GM23338 (cell line): Measurements from ENCODE around the gene ATP1A4. TPM values are rescaled to one million over a fixed set of nuclear protein-coding genes. Genes with fewer than 3 reads are reported as not detected.

Experiments used
- ATAC-seq: fragments of 200-7000 bp; cut with Tn5 transposase; 3 replicates; pipeline ENCODE4 v1.9.1; 2020
- DNase-seq: peaks from one replicate; pipeline ENCODE4 v3.0.0-alpha.2; 2015; ENCODE audit warnings: low spot score
- H2AFZ ChIP-seq: fragments of 200-600 bp; sonication (generic); 2 replicates; pipeline ENCODE4 v1.8.0; 2016; ENCODE audit warnings: antibody characterized with exemption, mild to moderate bottlenecking, moderate library complexity
- H3F3A ChIP-seq: fragments of 200-600 bp; sonication (generic); replicated peaks from 2 replicates; pipeline ENCODE4 v1.8.0; 2017; ENCODE audit warnings: antibody characterized with exemption, mixed run types, low read depth
- H3K27ac ChIP-seq: fragments of 200-600 bp; sonication (generic); 2 replicates; pipeline ENCODE4 v1.6.1; 2016; ENCODE audit warnings: low read depth
- H3K27me3 ChIP-seq: fragments of 200-600 bp; sonication (generic); 2 replicates; pipeline ENCODE4 v1.8.0; 2016; ENCODE audit warnings: mild to moderate bottlenecking, mixed run types, moderate library complexity; ENCODE audit not compliant: insufficient read depth
- H3K36me3 ChIP-seq: fragments of 200-600 bp; sonication (generic); 2 replicates; pipeline ENCODE4 v1.8.0; 2016; ENCODE audit warnings: mild to moderate bottlenecking; ENCODE audit not compliant: insufficient read depth
- H3K4me1 ChIP-seq: fragments of 200-600 bp; sonication (generic); 2 replicates; pipeline ENCODE4 v1.8.0; 2016; ENCODE audit warnings: mild to moderate bottlenecking, moderate library complexity; ENCODE audit not compliant: insufficient read depth
- H3K4me2 ChIP-seq: fragments of 200-600 bp; sonication (generic); 2 replicates; pipeline ENCODE4 v1.7.1; 2017; ENCODE audit warnings: mixed run types
- H3K4me3 ChIP-seq: fragments of 200-600 bp; sonication (generic); 2 replicates; pipeline ENCODE4 v1.6.1; 2016; ENCODE audit warnings: mixed run types
- H3K79me2 ChIP-seq: fragments of 200-600 bp; sonication (generic); replicated peaks from 2 replicates; pipeline ENCODE4 v1.8.0; 2017; ENCODE audit warnings: mild to moderate bottlenecking; ENCODE audit not compliant: insufficient read depth
- H3K9me2 ChIP-seq: fragments of 200-600 bp; sonication (generic); 2 replicates; pipeline ENCODE4 v1.8.0; 2017; ENCODE audit not compliant: insufficient read depth
- H4K20me1 ChIP-seq: fragments of 200-600 bp; sonication (generic); replicated peaks from 2 replicates; pipeline ENCODE4 v1.8.0; 2017; ENCODE audit warnings: mild to moderate bottlenecking; ENCODE audit not compliant: insufficient read depth
- H3K27ac Mint-ChIP-seq: 2 replicates; pipeline ENCODE4 v1.8.0; 2020; ENCODE audit warnings: inconsistent platforms, mild to moderate bottlenecking, moderate library complexity, mixed read lengths
- H3K27me3 Mint-ChIP-seq: 3 replicates; pipeline ENCODE4 v1.8.0; 2022; ENCODE audit warnings: low read depth, mild to moderate bottlenecking, moderate library complexity, mixed read lengths, inconsistent platforms; ENCODE audit not compliant: insufficient read depth, poor library complexity
- H3K36me3 Mint-ChIP-seq: 3 replicates; pipeline ENCODE4 v1.8.0; 2021; ENCODE audit warnings: low read depth, mild to moderate bottlenecking, inconsistent platforms, moderate library complexity, mixed read lengths
- H3K4me1 Mint-ChIP-seq: 3 replicates; pipeline ENCODE4 v1.8.0; 2020; ENCODE audit warnings: mild to moderate bottlenecking, inconsistent platforms, mixed read lengths
- H3K4me3 Mint-ChIP-seq: 3 replicates; pipeline ENCODE4 v1.8.0; 2021; ENCODE audit warnings: moderate library complexity, mild to moderate bottlenecking, inconsistent platforms, mixed read lengths
- H3K9me3 Mint-ChIP-seq: 3 replicates; pipeline ENCODE4 v1.8.0; 2020; ENCODE audit warnings: moderate library complexity, mild to moderate bottlenecking, inconsistent platforms, mixed read lengths
- CREB1 ChIP-seq: fragments of 250-450 bp; sonication (Bioruptor Pico); IDR thresholded peaks from 2 replicates; pipeline ENCODE4 v1.5.0; 2020; ENCODE audit warnings: low read depth, mild to moderate bottlenecking, moderate library complexity
- EZH2 ChIP-seq: fragments of 200-600 bp; sonication (generic); IDR thresholded peaks from one replicate; pipeline ENCODE4 v1.8.0; 2017; ENCODE audit warnings: antibody characterized with exemption, mild to moderate bottlenecking, low read depth; ENCODE audit not compliant: unreplicated experiment
- EZH2phosphoT487 ChIP-seq: fragments of 200-600 bp; sonication (generic); IDR thresholded peaks from one replicate; pipeline ENCODE4 v1.8.1; 2018; ENCODE audit warnings: antibody characterized with exemption; ENCODE audit not compliant: unreplicated experiment
- JUNB ChIP-seq: IDR thresholded peaks from one replicate; pipeline ENCODE4 v1.6.1; 2016; ENCODE audit warnings: antibody characterized with exemption; ENCODE audit not compliant: unreplicated experiment
- POLR2AphosphoS5 ChIP-seq: IDR thresholded peaks from 2 replicates; pipeline ENCODE4 v1.6.1; 2016; ENCODE audit warnings: antibody characterized with exemption, low read depth
- STAT1 ChIP-seq: IDR thresholded peaks from one replicate; pipeline ENCODE4 v1.6.1; 2016; ENCODE audit warnings: antibody characterized with exemption; ENCODE audit not compliant: unreplicated experiment
- ZNF114 ChIP-seq: fragments of 250-450 bp; sonication (Bioruptor Pico); IDR thresholded peaks from 2 replicates; pipeline ENCODE4 v1.5.0; 2020; ENCODE audit warnings: mild to moderate bottlenecking, moderate library complexity
- ZNF331 ChIP-seq: fragments of 250-450 bp; sonication (Bioruptor Pico); IDR thresholded peaks from 2 replicates; pipeline ENCODE4 v1.5.0; 2020; ENCODE audit warnings: low read depth, mild to moderate bottlenecking, moderate library complexity
- polyA plus RNA-seq: library from polyadenylated mRNA; unstranded; fragments of >200 nt; fragmentation: Nextera tagmentation; extraction: Ambion mirVana; gene quantifications from 2 replicates; pipeline ENCODE4 v1.2.1, GENCODE V29; 2016
- total RNA-seq: library from RNA; depleted of rRNA; stranded (reverse); fragments of >200 nt; shearing (Covaris generic); gene quantifications from 2 replicates; pipeline ENCODE4 v1.2.3, GENCODE V29; 2014
- TF ChIP-seq, protein P1 (sequence below): IDR thresholded peaks from one replicate; pipeline ENCODE4 v1.6.1; 2018; ENCODE audit warnings: antibody characterized with exemption; ENCODE audit not compliant: unreplicated experiment
- TF ChIP-seq, protein P2 (sequence below), 2 experiments: fragments of 200-600 bp in 1 of 2; sonication (generic) in 1 of 2; conservative IDR thresholded peaks; 2 replicates each; pipeline versions ENCODE4 v1.5.1 to v1.6.1; 2016 to 2017; ENCODE audit warnings: antibody characterized with exemption in 2 of 2, low read depth in 2 of 2, mild to moderate bottlenecking in 2 of 2, moderate library complexity in 1 of 2
- TF ChIP-seq, protein P3 (sequence below): IDR thresholded peaks from 2 replicates; pipeline ENCODE4 v1.6.1; 2016; ENCODE audit warnings: antibody characterized with exemption

The ATP1A4 gene
- total and polyA plus RNA-seq, 2 experiments from 2014 or later, result 0.27 to 0.63 TPM

DNA sequence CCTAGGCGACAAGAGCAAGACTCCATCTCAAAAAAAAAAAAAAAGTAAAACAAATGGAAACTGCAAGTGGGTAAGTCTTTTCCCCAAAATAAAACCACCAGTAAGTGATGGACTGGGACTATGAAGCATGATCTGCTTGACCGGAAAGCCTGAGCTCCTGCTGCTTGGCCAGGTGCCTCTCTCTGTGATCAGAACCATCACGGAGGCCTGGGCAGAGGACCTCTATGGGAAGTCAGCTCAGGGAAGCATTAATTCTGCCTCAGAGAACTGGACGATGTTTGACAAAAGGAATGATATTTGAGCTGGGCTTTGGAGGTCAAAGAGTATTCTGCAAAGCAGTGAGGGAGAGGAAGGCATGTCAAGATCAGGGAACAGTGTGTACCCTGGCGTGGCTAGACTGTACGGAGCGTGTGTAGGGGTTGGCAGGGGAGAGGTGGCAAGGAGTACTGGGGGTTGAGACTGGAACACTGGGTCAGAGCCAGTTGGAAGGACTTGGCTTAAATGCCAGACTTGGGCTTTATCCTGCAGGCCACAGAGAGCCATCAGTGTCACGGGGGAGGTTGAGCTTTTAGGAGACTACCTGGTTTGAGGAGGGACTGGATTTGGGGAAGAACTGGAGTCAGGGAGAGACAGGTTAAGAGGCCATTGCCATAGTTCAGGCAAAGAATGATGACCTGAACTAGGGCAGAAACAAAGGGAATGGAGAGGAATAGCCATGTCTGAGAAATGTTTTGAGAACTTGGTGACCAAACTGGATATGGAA lies 19.4 kb upstream of the ATP1A4 start:
- Mint-ChIP-seq H3K9me3 (no peaks in the 10 kb centered on the region), H3K27me3 (peaks cover 8% of the 10 kb centered on the region), H3K36me3 (peaks cover 82% of the 10 kb centered on the region), H3K4me1 (no peaks in the 10 kb centered on the region; the same call in 2 of the 3 replicates), H3K27ac (no peak overlapping the region), H3K4me3 (no peak overlapping the region)
- Histone ChIP-seq H3K4me3 (no peak overlapping the region), H3K9me2 (no peaks in the 10 kb centered on the region), H3K4me2 (no peak overlapping the region), H2AFZ (no peak overlapping the region), H3F3A (no peaks in the 10 kb centered on the region), H3K27me3 (no peaks in the 10 kb centered on the region), H3K79me2 (no peaks in the 10 kb centered on the region), H3K27ac (no peak overlapping the region), H4K20me1 (no peaks in the 10 kb centered on the region), H3K4me1 (no peaks in the 10 kb centered on the region), H3K36me3 (no peaks in the 10 kb centered on the region)
- TF ChIP-seq ZNF331 (CRISPR knock-in tag), result no peak
- DNase-seq (no peak), ATAC-seq (no peak)

DNA sequence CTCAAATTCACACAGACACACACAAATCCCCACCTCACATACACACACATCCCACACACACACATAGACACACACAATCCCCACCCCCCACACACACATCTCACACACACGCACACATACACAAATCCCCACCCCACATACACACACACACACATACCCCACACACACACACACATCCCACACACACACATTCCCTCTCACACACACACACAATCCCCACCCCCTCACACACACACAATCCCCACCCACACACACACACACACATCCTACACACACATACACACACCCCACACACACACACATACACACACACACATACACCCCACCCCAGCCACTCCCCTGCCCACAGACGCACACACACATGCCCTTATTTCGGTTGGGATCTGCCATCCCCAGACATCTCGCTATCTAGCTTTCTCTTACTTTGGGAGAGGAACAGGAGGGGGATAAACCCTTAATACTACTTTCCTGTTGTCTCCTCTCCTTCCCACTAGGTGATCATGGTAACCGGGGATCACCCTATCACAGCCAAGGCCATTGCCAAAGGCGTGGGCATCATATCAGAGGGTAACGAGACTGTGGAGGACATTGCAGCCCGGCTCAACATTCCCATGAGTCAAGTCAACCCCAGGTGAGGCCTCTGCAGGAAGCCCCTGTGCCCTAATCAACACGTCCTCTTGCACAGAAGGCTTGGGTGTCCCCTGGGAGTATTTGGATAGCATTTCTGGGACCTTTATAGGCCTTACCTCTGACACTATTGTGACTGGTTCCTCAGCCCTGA lies 17.2 kb upstream of the ATP1A4 start:
- Mint-ChIP-seq H3K27me3 (peaks cover 7% of the 10 kb centered on the region), H3K4me1 (no peaks in the 10 kb centered on the region; the same call in 2 of the 3 replicates), H3K27ac (no peak overlapping the region), H3K9me3 (no peaks in the 10 kb centered on the region), H3K36me3 (peaks cover 77% of the 10 kb centered on the region), H3K4me3 (no peak overlapping the region)
- Histone ChIP-seq H3F3A (no peaks in the 10 kb centered on the region), H3K27ac (no peak overlapping the region), H2AFZ (no peak overlapping the region), H3K9me2 (no peaks in the 10 kb centered on the region), H4K20me1 (no peaks in the 10 kb centered on the region; the same call in 1 of the 2 replicates), H3K4me2 (no peak overlapping the region), H3K4me3 (no peak overlapping the region), H3K36me3 (no peaks in the 10 kb centered on the region; the same call in 1 of the 2 replicates), H3K27me3 (no peaks in the 10 kb centered on the region), H3K79me2 (no peaks in the 10 kb centered on the region), H3K4me1 (no peaks in the 10 kb centered on the region)
- ATAC-seq (no peak), DNase-seq (no peak)
- TF ChIP-seq CREB1 (no peak), EZH2phosphoT487 (no peak), ZNF331 (CRISPR knock-in tag) (no peak), ZNF114 (CRISPR knock-in tag) (no peak), JUNB (no peak), POLR2AphosphoS5 (no peak), EZH2 (no peak), STAT1 (no peak)
- TF ChIP-seq, protein P1, sequence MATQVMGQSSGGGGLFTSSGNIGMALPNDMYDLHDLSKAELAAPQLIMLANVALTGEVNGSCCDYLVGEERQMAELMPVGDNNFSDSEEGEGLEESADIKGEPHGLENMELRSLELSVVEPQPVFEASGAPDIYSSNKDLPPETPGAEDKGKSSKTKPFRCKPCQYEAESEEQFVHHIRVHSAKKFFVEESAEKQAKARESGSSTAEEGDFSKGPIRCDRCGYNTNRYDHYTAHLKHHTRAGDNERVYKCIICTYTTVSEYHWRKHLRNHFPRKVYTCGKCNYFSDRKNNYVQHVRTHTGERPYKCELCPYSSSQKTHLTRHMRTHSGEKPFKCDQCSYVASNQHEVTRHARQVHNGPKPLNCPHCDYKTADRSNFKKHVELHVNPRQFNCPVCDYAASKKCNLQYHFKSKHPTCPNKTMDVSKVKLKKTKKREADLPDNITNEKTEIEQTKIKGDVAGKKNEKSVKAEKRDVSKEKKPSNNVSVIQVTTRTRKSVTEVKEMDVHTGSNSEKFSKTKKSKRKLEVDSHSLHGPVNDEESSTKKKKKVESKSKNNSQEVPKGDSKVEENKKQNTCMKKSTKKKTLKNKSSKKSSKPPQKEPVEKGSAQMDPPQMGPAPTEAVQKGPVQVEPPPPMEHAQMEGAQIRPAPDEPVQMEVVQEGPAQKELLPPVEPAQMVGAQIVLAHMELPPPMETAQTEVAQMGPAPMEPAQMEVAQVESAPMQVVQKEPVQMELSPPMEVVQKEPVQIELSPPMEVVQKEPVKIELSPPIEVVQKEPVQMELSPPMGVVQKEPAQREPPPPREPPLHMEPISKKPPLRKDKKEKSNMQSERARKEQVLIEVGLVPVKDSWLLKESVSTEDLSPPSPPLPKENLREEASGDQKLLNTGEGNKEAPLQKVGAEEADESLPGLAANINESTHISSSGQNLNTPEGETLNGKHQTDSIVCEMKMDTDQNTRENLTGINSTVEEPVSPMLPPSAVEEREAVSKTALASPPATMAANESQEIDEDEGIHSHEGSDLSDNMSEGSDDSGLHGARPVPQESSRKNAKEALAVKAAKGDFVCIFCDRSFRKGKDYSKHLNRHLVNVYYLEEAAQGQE, result no peak
- TF ChIP-seq, protein P2, sequence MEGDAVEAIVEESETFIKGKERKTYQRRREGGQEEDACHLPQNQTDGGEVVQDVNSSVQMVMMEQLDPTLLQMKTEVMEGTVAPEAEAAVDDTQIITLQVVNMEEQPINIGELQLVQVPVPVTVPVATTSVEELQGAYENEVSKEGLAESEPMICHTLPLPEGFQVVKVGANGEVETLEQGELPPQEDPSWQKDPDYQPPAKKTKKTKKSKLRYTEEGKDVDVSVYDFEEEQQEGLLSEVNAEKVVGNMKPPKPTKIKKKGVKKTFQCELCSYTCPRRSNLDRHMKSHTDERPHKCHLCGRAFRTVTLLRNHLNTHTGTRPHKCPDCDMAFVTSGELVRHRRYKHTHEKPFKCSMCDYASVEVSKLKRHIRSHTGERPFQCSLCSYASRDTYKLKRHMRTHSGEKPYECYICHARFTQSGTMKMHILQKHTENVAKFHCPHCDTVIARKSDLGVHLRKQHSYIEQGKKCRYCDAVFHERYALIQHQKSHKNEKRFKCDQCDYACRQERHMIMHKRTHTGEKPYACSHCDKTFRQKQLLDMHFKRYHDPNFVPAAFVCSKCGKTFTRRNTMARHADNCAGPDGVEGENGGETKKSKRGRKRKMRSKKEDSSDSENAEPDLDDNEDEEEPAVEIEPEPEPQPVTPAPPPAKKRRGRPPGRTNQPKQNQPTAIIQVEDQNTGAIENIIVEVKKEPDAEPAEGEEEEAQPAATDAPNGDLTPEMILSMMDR (conservative IDR thresholded peaks at IDR 0.05; ENCODE audit: low read depth in 2 of 2), result no peak
- TF ChIP-seq, protein P3, sequence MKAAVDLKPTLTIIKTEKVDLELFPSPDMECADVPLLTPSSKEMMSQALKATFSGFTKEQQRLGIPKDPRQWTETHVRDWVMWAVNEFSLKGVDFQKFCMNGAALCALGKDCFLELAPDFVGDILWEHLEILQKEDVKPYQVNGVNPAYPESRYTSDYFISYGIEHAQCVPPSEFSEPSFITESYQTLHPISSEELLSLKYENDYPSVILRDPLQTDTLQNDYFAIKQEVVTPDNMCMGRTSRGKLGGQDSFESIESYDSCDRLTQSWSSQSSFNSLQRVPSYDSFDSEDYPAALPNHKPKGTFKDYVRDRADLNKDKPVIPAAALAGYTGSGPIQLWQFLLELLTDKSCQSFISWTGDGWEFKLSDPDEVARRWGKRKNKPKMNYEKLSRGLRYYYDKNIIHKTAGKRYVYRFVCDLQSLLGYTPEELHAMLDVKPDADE, result no peak
